IPS-18c (cell line): ENCODE measurements around the gene ARHGAP44.
A peak's percentile ranks its signal among the peaks of the same experiment; 100 is the strongest.

Experiments
- H3K4me3 ChIP-seq: 2 replicates; pipeline ENCODE4 v1.7.0; 2013; ENCODE audit warnings: low read depth, mild to moderate bottlenecking, low read length, moderate library complexity; ENCODE audit not compliant: insufficient read depth
- H3K9me3 ChIP-seq: one replicate; pipeline ENCODE4 v1.6.1; 2013; ENCODE audit warnings: mild to moderate bottlenecking, low read length, moderate library complexity; ENCODE audit not compliant: control insufficient read depth, insufficient read depth

ARHGAP44 gene, protein sequence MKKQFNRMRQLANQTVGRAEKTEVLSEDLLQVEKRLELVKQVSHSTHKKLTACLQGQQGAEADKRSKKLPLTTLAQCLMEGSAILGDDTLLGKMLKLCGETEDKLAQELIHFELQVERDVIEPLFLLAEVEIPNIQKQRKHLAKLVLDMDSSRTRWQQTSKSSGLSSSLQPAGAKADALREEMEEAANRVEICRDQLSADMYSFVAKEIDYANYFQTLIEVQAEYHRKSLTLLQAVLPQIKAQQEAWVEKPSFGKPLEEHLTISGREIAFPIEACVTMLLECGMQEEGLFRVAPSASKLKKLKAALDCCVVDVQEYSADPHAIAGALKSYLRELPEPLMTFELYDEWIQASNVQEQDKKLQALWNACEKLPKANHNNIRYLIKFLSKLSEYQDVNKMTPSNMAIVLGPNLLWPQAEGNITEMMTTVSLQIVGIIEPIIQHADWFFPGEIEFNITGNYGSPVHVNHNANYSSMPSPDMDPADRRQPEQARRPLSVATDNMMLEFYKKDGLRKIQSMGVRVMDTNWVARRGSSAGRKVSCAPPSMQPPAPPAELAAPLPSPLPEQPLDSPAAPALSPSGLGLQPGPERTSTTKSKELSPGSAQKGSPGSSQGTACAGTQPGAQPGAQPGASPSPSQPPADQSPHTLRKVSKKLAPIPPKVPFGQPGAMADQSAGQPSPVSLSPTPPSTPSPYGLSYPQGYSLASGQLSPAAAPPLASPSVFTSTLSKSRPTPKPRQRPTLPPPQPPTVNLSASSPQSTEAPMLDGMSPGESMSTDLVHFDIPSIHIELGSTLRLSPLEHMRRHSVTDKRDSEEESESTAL

DNA sequence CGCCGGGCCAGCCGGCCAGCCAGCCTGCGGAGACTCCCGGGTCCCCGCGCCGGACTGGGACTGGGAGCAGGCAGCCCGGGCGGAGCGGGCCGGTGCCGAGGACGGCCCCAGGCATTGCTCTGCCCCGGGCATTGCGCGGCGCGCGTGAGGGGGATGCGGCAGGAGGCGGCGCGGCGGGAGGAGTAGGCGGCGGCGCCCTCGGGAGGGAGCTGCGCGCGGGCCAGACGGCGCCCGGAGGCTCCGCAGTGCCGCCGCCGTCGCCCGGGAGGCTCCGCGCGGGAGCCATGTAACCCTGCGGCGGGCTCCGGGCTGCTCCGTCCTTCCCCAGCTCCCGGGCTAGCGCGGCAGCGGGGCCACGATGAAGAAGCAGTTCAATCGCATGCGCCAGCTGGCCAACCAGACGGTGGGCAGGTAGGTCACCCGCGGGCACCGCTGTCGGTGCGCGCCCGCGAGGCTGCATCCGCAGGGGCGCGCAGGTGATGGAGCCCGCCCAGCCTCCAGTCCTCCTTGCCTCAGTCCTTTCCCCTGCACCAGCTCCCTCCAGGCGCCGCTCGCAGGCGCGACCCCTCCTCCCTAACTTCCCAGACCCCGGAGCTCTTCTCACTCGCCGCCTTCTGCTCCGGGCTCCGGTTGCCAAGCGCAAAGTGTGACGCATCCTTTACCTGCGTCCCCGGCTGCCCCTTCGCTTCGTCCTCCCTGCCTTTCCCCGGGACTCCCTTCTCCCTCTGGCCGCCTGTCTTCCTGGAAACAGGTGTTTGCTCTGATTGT is at the start of gene ARHGAP44:
TSS of gene ARHGAP44 (plus strand) at position 18 of the 768 bp plus-strand sequence. CDS start at position 359, 341 bp downstream.
- Histone ChIP-seq H3K4me3 (peak within 1 kb of the TSS; percentile 85), H3K9me3 (no peaks in the 10 kb centered on the region)

DNA sequence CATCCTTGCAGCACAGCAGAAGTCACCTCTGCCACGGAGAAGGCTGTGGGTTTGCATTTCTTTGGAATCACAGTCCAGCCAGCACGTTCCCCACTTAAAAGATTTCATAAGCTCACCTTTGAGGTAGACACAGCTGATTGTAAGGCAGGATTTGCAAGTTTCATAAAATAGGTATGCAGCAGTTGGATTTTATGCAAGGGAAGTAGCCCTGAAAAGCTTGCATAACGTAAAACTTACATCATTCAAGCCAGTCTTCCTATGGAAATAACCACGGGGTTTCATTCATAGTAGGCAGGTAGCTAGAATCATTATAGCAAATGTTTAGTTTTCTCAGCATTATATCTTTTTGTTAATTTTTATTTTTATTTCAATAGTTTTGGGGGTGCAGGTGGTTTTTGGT is 49.8 kb upstream of the ARHGAP44 start:
- Histone ChIP-seq H3K9me3 (no peaks in the 10 kb centered on the region), H3K4me3 (no peak overlapping the region)

DNA sequence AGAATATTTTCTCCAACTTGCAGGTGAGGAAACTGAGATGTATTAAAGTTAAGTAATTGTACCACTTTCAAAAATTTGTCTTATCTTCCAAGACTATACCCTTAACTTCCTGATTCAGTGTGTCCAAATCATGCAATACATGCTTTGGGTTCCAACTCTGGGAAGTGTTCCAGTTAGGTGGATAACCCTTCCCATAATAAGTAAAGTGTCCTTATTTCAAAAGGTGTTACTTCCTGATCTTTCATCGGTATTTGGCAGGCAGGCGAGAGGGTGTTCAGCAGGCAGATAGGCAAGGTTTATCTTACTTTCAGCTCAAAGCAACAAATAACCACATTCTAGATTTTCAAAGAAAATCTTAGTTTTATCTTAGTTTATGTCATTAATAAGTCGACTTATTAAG is 46.3 kb upstream of the ARHGAP44 start:
- Histone ChIP-seq H3K4me3 (no peak overlapping the region), H3K9me3 (no peaks in the 10 kb centered on the region)

DNA sequence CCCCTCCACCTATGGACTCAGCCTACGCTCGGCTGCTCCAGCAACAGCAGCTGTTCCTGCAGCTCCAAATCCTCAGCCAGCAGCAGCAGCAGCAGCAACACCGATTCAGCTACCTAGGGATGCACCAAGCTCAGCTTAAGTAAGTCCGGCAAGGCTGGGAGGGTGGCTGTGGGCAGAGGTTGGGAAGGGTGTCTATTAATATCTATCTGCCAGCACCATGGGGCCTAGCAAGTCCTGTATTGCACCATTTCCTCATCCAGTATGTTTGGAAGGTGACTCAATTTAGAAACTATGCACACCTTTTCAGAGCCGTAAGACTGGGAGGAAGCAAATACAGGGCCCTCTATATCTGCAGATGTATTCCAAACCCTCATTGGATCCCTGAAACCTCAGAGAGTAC is 45.0 kb upstream of the ARHGAP44 start:
- Histone ChIP-seq H3K9me3 (no peaks in the 10 kb centered on the region), H3K4me3 (no peak overlapping the region)

DNA sequence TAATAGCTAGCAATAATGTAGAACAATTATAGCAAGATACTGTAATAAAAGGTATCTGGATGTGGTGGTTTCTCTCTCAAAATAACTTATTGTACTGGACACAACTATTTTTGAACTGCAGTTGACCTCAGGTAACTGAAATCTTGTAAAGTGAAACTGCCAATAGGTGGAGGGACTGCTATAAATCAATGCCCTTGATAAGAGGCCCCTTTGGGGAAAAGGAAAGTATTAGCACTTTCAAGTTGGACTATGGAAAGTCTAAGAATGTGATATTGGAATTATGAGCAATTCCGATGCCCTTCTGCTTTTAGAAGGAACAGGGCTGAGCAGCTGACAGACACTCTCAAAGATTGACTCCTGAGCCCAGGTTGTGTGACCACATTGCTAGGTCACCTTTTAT is 44.5 kb upstream of the ARHGAP44 start:
- Histone ChIP-seq H3K4me3 (no peak overlapping the region), H3K9me3 (no peaks in the 10 kb centered on the region)

DNA sequence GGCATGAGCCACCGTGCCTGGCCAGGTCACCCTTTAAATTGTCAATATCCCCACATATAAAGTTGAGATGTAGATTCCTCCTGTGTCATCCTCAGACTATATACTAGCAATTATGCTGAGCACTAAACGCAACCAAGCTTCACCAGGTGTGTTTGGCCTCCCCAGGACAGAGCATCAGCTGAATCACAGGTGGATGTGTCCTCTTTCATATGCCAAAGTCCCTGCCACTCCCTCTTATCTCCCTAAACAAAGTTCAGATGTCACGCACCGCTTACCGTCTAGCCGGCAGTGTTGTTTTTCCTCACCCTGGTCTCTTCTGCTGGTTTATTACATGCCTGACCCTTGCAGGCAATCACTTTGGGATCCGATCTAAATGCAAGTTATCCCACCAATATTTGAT is 43.8 kb upstream of the ARHGAP44 start:
- no peak overlapping the region for H3K4me3 ChIP-seq
- H3K9me3 ChIP-seq = no peaks in the 10 kb centered on the region

DNA sequence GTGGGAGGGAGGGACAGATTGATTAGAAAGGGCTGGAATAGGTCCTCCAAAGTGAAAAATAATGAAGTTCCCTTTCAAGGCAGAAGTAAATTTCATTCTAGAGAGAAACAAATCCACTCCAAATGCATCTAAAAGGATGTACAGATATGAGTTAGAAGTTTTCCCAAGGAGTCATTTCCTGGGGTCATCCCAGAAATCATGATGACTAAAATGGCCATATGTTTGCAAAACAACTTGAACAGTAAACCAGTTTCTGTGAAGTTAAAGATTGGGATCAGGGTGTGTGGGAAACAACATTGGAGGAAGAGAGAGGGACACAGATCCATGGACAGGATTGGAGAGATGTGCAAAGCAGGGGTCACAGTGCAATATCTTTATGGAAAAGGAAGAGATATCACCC is 32.5 kb upstream of the ARHGAP44 start:
- no peak overlapping the region for H3K4me3 ChIP-seq
- no peaks in the 10 kb centered on the region for H3K9me3 ChIP-seq

DNA sequence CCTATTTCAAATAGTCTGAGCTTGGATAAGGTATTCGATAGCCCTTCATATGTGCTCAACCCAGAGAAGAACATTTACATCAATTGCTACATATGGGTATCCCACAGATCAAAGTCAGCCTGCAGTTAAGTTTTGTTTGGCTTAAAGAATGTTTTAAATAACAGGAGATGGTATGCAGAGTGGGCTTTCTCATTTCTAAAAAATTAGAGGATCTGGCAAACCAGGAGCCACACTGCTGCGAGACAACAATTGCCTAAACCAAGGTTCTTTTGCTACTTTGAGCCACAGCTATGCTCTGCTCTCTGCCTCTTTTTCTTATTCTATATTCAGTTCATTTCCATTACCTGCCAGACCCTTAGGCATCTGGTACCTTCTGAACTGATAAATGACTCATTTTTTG is 30.2 kb upstream of the ARHGAP44 start:
- no peaks in the 10 kb centered on the region for H3K9me3 ChIP-seq
- H3K4me3 ChIP-seq = no peak overlapping the region

DNA sequence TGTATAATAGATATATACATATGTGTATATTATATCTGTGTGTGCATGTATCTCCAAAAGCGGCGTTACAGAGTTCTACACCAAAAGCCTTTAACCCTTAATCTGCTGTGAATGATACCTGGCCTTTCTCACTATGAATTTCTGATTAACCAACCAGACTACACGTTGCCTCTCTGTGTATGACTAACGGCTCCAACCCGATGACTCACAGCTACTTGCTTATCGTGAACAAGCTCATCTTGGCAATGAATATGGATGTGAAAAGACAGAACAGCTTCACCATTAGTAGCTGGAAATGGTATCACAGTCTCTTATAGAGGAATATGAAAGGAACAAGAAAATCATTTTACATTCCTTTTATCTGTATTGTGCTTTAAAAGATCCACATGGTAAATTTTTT is 23.8 kb upstream of the ARHGAP44 start:
- no peak overlapping the region for H3K4me3 ChIP-seq

DNA sequence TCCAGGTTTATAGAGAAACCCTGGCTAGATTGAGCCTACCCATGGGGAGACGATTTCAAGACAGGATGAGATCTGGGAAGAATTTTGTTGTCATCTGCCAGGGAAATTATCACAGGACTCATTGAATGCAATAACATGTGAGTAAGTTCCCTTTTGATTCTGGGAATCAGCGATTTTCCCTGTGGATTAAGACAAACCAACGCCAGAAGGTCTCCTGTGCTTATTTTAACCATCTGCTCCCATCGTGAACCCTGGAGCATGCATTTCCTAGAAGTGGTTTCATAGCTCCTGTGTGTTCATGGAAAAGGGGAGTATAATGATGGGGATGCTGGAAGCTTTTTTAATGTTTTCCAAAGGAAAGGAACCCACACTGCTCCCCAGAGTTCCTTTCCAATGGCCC is 21.0 kb upstream of the ARHGAP44 start:
- H3K9me3 ChIP-seq = no peaks in the 10 kb centered on the region
- no peak overlapping the region for H3K4me3 ChIP-seq

More for the DNA sequence above, 23.8 kb upstream of the ARHGAP44 start:
- no peaks in the 10 kb centered on the region for H3K9me3 ChIP-seq

DNA sequence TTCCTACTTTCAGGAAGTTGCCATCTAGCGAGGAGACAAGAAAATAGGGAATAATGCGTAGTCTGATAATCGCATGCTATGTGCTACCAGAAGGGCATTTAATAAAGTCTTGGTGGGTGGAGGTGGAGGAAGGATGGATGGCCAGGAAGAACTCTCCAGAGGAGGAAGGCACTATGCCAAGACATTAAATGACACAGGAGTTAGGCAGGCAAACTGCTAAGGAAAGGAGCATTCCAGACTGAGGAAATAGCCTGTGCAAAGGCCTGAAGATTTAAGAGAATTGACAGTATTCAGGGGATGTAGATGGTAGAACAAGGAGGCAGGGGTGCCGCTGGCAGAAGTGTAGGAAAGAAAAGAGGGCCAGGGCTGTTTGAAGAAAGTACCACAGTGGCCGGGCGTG is 19.3 kb upstream of the ARHGAP44 start:
- no peaks in the 10 kb centered on the region for H3K9me3 ChIP-seq
- H3K4me3 ChIP-seq = no peak overlapping the region

DNA sequence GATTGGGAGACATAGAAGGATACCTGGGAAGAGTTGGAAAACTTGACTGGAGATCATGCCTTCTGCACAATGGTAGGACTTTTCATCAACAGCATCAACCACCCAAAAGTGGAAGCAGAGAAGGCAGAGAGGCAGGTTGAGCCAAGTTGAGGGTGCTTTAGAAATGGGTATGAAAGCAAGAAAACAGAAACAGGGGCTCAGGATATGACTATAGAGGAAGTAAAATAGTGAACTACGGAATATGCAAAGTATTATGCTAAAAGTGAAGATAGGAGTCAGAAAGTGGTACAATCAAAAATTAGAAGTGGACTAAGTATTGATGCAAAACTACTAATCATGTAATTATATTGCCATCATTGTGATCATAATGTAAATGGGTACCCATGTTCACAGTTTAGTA is 16.1 kb upstream of the ARHGAP44 start:
- Histone ChIP-seq H3K9me3 (no peaks in the 10 kb centered on the region), H3K4me3 (no peak overlapping the region)

DNA sequence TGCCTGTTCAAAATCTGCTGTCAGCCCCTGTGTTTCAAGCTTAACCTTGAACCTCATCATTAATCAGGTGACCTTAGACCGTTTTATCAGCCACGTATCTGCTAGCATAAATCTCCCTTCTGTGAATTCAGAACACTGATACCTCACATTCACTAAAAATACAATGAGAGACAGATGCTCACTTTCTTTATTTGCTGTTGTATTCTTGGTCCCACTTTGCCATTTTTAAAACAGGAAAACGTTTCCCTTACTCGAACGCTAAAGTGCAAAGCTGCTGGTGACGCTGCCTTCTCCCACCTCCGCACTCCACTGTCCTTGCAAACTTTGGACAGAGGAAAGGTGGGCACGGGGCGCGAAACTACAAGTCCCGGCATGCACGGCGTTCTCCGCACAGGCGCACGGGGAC is 220 bp upstream of the ARHGAP44 start:
- Histone ChIP-seq H3K4me3 (peak overlapping the region; percentile 85), H3K9me3 (no peaks in the 10 kb centered on the region)

DNA sequence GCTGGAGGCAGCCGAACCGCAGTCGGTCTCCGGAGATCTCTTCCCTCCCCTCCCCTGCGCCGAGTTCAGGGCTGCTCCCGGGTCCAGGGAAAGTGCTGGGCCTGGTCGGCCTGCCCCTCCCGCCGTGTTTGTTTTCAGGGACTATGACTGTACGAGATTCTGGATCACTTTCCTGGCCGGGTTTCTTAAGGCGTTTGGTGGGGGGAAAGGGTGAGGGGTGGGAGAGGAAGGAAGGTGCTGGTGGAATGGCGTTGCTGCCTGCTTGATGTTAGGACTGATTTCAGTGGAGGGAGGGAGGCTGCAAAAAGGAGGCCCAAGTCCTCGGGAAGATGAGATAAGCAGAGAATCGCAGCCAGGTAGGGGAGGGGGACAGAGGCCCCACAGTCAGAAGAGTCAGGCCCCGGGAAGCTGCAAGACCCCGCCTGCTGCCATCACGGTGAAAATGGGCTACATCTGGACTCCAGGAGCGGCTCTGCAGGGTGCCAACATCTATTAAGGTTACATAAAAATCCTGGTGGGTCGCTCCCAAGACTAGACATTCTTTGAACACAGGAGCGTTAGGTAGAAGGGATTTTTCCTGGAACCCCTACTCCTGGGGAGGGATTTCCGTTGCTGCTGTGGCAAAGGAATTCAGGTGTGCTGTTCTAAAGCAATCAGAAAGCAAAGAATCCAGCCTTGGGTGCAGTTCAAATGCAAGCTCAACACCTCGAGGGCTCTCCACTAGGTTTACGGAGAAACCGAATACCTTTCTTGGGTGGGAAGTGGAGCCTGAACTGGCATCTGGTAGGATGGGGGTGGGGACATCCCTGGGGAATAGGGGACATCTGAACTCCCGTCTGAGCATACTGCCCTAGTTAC is 1.2 kb downstream of the ARHGAP44 start:
- H3K4me3 ChIP-seq = peak overlapping the region; percentile 85
- no peaks in the 10 kb centered on the region for H3K9me3 ChIP-seq

DNA sequence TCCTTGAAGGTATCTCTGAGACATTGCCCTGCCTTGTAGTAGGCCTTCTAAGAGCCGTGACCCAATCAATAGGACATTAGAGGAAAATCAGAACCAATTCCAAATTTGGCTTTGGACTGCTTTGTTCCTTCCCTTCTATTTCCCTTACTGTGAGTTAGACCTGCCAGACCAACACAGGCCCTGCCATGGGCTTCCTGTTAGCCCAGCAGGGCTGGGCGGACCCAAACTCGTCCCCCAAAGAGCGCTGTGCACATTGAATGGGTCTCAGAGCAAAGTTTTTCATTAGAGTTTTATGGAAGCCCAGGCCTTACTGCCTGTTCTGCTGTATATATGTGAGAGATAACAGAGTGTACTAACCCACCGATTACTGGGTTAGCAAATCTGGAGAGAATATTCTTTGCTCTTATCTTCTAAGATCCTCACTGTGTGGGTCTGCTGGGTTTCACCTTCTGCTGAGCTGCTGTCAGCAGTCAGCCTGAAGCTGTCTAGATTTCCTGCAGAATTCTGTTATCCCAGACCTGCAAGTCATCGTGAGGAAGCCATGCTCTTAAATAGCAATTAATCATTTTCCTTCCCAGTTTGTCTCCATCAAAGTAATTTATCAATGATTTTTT is 5.7 kb downstream of the ARHGAP44 start:
- H3K9me3 ChIP-seq = no peaks in the 10 kb centered on the region
- no peak overlapping the region for H3K4me3 ChIP-seq

DNA sequence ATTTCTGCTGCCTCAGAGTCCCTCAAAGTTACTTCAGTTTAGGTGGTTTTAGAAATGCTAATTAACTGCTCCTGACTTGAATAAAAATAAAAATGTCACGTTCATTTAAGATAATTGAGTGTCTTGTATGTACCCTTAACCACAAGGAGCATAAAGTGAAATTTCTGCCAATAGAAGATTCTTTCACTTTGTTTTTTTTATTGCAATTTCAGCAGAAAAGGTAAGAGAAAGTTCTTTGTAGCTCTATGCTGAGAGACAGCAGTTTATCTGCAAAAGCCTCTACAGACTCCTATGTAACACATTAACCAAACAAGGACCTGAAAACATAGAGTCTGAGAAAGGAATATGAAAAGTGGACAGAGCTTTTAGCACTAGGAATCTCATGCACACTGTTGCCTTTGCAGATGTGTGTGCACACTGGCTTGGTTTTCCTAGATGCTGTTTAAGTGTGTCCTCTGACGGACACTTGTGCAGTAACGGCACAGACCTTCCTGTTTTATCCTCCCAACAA is 11.6 kb downstream of the ARHGAP44 start:
- Histone ChIP-seq H3K4me3 (no peak overlapping the region), H3K9me3 (no peaks in the 10 kb centered on the region)
